GM18873 (cell line): ENCODE results near the gene CPB2.

ENCODE experiments used
- ATAC-seq: cut with Tn5 transposase; IDR thresholded peaks from one replicate; pipeline ENCODE4 v1.9.1; 2021; ENCODE audit warnings: mild to moderate bottlenecking, moderate library complexity, moderate number of reproducible peaks; ENCODE audit not compliant: unreplicated experiment, low FRiP score

CPB2 gene

DNA sequence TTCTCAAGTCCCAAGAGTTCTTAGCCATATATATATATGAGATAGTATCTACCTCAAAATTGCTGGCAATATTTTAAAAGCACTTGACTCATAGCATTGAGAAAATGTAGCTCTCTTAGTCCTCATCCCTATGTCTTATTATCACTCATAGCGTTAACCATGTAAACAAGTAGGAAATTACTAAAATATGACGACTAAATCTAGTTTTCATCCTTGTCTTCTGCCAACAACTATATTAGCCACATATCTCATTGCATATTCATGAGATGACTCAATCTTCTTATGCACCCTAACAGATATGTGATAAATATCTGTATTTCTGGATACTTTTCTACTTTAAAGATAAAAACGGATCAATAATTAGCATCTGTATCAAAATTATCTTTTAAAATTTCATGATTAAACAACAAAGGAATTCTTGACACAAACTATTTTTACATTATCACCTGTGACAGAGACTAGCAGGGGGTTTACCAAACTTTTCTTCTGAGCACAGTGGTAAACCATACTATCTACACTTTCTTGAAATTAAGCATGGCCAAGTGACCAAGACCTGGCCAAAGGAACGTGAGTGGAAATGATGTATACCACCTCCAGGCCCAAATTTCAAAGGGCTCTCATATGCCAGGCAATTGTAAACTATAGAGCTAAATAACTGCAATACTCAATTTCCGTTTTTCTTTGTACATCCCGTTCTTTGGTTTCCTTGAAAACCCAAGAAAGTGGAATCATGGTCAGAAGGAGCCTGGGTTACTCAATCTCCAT is 98.0 kb downstream of the CPB2 start:
- no peak for ATAC-seq

DNA sequence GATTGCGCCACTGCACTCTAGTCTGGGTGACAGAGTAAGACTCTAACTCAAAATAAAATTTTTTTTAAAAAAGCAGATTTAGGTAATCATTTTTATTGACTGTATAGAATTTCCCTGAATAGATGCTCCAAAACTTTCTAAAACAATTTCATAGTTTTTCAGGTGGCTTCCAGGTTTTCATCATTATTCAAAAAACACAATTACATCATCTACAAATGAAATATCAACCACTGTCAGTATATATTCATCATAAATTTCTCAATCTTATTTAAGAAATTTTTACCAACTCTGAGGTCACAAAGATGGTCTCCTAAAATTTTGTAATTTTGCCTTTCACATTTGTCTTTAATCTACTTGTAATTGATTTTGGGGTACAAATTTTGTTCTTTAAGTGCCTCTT is 100.3 kb downstream of the CPB2 start:
- no peak for ATAC-seq
